Muscle layer of colon (tissue), 2 donors: Measurements from ENCODE around the gene PRDM11.

Experiments
- H3K27ac ChIP-seq: one replicate; pipeline ENCODE4 v1.7.0; 2013; ENCODE audit warnings: low read depth, mild to moderate bottlenecking, low read length, moderate library complexity
- H3K27me3 ChIP-seq, 2 donors: one replicate each; pipeline ENCODE4 v1.7.0; 2013; ENCODE audit warnings: low read length in 2 of 2, mild to moderate bottlenecking in 2 of 2; ENCODE audit not compliant: insufficient read depth in 2 of 2, control insufficient read depth in 1 of 2
- H3K36me3 ChIP-seq: one replicate; pipeline ENCODE4 v1.7.0; 2013; ENCODE audit warnings: mild to moderate bottlenecking, low read length; ENCODE audit not compliant: insufficient read depth
- H3K4me1 ChIP-seq: one replicate; pipeline ENCODE4 v1.7.0; 2013; ENCODE audit warnings: mild to moderate bottlenecking, low read length; ENCODE audit not compliant: insufficient read depth
- H3K4me3 ChIP-seq, 2 donors: one replicate each; pipeline ENCODE4 v1.7.0; 2013; ENCODE audit warnings: low read length in 2 of 2, low read depth in 1 of 2, mild to moderate bottlenecking in 1 of 2, moderate library complexity in 1 of 2
- H3K9ac ChIP-seq: one replicate; pipeline ENCODE4 v1.7.0; 2013; ENCODE audit warnings: low read length
- H3K9me3 ChIP-seq: one replicate; pipeline ENCODE4 v1.7.0; 2013; ENCODE audit warnings: mild to moderate bottlenecking, low read length
- donor health status: abdominal sarcoma.
- donor health status: Adenocarcinoma of cecum.

Gene PRDM11

GRCh38 chr11:45217991-45218390 is 71.6 kb downstream of the PRDM11 start:
- Histone ChIP-seq H3K9me3 (no peaks in the 10 kb centered on the region), H3K36me3 (peaks cover 25% of the 10 kb centered on the region), H3K9ac (no peak overlapping the region), H3K4me3 (no peak overlapping the region), H3K27me3 (no peaks in the 10 kb centered on the region), H3K4me1 (no peaks in the 10 kb centered on the region), H3K27ac (no peak overlapping the region)

DNA sequence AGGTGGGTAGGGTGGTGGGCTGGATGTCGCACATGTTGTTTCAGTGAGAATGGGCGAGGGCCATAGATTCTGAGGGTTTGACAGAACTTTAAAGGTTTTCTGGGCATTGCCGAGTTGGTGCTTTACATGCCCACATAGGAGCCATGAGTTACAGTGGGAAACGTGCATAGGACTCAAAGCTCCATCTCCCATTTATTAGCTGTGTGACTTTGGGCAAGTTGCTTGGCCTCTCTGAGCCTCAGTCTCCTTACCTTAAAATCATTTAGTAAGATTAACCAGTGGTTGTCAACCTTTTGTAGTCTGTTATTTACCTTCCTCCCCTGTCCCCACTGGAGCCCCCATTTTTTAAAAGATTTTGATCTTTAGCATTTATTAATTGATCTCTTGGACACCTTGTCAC is 72.3 kb downstream of the PRDM11 start:
- H3K27me3 ChIP-seq = no peaks in the 10 kb centered on the region
- no peak overlapping the region for H3K9ac ChIP-seq
- no peak overlapping the region for H3K27ac ChIP-seq
- no peak overlapping the region for H3K4me3 ChIP-seq
- no peaks in the 10 kb centered on the region for H3K4me1 ChIP-seq
- peaks cover 23% of the 10 kb centered on the region for H3K36me3 ChIP-seq
- H3K9me3 ChIP-seq = no peaks in the 10 kb centered on the region

GRCh38 chr11:45219411-45219810 is 73.0 kb downstream of the PRDM11 start:
- Histone ChIP-seq H3K9me3 (no peaks in the 10 kb centered on the region), H3K36me3 (peaks cover 26% of the 10 kb centered on the region), H3K27ac (no peak overlapping the region), H3K27me3 (no peaks in the 10 kb centered on the region), H3K4me1 (no peaks in the 10 kb centered on the region), H3K9ac (no peak overlapping the region), H3K4me3 (no peak overlapping the region)

DNA sequence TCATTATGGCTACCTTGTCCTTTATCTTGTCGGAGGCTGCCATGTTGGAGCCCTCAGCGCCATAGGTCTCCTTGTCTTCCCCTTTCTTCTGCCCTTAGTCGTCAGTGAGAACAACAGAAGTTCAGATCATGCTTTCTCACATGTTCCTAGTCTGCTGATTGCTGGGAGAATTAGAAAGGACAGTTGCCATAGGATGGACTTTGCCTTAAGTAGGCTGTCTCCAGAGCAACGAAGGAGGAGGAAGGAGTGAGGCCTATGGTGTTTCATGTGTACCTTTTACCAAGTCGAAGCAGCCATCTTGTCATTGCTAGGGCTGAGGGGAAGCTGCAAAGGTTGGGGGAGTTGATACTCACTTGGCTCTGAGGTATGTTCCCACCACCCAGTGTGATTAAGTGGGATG is 77.1 kb downstream of the PRDM11 start:
- peaks cover 48% of the 10 kb centered on the region for H3K36me3 ChIP-seq
- no peaks in the 10 kb centered on the region for H3K4me1 ChIP-seq
- H3K27me3 ChIP-seq = no peaks in the 10 kb centered on the region
- no peak overlapping the region for H3K9ac ChIP-seq
- H3K9me3 ChIP-seq = no peaks in the 10 kb centered on the region
- no peak overlapping the region for H3K4me3 ChIP-seq
- no peak overlapping the region for H3K27ac ChIP-seq

GRCh38 chr11:45224766-45225165 is 78.3 kb downstream of the PRDM11 start:
- H3K36me3 ChIP-seq = peaks cover 46% of the 10 kb centered on the region
- no peaks in the 10 kb centered on the region for H3K4me1 ChIP-seq

DNA sequence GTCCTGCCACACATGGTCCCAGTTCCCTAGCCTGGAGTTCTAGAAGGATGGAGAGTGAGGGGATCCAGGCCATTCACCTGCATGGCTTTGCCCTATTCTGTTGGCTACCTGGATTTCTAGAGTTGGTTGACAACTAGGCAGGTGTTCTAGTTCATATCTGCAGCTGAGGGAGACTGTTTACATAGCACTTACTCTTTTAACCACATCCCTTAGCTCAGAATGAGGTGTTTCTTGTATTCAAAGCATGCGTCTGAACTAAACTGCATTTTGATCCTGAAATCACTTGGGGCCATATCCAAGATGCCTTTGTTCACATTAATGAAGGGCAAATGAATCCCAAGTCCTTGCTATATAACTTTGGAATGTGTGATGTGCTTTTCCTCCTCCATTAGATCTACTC is 78.8 kb downstream of the PRDM11 start:
- no peaks in the 10 kb centered on the region for H3K4me1 ChIP-seq
- H3K9ac ChIP-seq = no peak overlapping the region
- peaks cover 41% of the 10 kb centered on the region for H3K36me3 ChIP-seq
- H3K27me3 ChIP-seq = no peaks in the 10 kb centered on the region
- H3K9me3 ChIP-seq = no peaks in the 10 kb centered on the region
- no peak overlapping the region for H3K27ac ChIP-seq
- no peak overlapping the region for H3K4me3 ChIP-seq

More at GRCh38 chr11:45224766-45225165, 78.3 kb downstream of the PRDM11 start:
- no peak overlapping the region for H3K27ac ChIP-seq
- H3K27me3 ChIP-seq = no peaks in the 10 kb centered on the region
- H3K9me3 ChIP-seq = no peaks in the 10 kb centered on the region
- no peak overlapping the region for H3K4me3 ChIP-seq
- no peak overlapping the region for H3K9ac ChIP-seq

DNA sequence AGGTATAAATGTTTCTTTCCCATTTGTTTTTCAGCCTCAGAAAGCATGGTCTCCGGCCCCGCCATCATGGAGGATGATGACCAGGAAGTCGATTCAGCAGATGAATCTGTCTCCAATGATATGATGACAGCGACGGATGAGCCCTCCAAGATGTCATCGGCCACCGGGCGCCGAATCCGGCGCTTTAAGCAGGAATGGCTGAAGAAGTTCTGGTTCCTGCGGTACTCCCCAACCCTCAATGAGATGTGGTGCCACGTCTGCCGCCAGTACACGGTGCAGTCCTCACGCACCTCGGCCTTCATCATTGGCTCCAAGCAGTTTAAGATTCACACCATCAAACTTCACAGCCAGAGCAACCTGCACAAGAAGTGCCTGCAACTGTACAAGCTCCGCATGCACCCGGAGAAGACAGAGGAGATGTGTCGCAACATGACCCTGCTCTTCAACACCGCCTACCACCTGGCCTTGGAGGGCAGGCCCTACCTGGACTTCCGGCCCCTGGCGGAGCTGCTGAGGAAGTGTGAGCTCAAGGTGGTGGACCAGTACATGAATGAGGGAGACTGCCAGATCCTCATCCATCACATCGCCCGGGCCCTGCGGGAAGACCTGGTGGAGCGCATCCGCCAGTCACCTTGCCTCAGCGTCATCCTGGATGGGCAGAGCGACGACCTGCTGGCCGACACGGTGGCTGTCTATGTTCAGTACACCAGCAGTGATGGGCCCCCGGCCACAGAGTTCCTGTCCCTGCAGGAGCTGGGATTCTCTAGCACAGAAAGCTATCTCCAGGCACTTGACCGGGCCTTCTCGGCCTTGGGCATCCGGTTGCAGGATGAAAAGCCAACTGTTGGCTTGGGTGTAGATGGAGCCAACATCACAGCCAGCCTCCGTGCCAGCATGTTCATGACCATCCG is 79.8 kb downstream of the PRDM11 start:
- Histone ChIP-seq H3K27ac (no peak overlapping the region), H3K4me3 (no peak overlapping the region), H3K27me3 (no peaks in the 10 kb centered on the region), H3K9me3 (no peaks in the 10 kb centered on the region), H3K4me1 (no peaks in the 10 kb centered on the region), H3K9ac (no peak overlapping the region), H3K36me3 (peaks cover 33% of the 10 kb centered on the region)

- H3K9ac ChIP-seq = no peak overlapping the region
- no peak overlapping the region for H3K4me3 ChIP-seq
- no peak overlapping the region for H3K27ac ChIP-seq
- H3K9me3 ChIP-seq = no peaks in the 10 kb centered on the region
- H3K27me3 ChIP-seq = no peaks in the 10 kb centered on the region
- H3K4me1 ChIP-seq = no peaks in the 10 kb centered on the region
- peaks cover 33% of the 10 kb centered on the region for H3K36me3 ChIP-seq
Measured at GRCh38 chr11:45226901-45227300, 80.5 kb downstream of the PRDM11 start.

- peaks cover 25% of the 10 kb centered on the region for H3K36me3 ChIP-seq
- H3K4me1 ChIP-seq = no peaks in the 10 kb centered on the region
- H3K9me3 ChIP-seq = no peaks in the 10 kb centered on the region
- H3K4me3 ChIP-seq = no peak overlapping the region
- no peaks in the 10 kb centered on the region for H3K27me3 ChIP-seq
- no peak overlapping the region for H3K27ac ChIP-seq
- no peak overlapping the region for H3K9ac ChIP-seq
Measured at GRCh38 chr11:45227836-45228235, 81.4 kb downstream of the PRDM11 start.

GRCh38 chr11:45229401-45230020 is 83.1 kb downstream of the PRDM11 start:
- peaks cover 20% of the 10 kb centered on the region for H3K36me3 ChIP-seq
- H3K4me3 ChIP-seq = no peak overlapping the region
- no peaks in the 10 kb centered on the region for H3K27me3 ChIP-seq
- H3K9me3 ChIP-seq = no peaks in the 10 kb centered on the region
- H3K9ac ChIP-seq = no peak overlapping the region
- no peak overlapping the region for H3K27ac ChIP-seq
- no peaks in the 10 kb centered on the region for H3K4me1 ChIP-seq

- Histone ChIP-seq H3K36me3 (peaks cover under 1% of the 10 kb centered on the region), H3K9me3 (no peaks in the 10 kb centered on the region), H3K4me1 (no peaks in the 10 kb centered on the region), H3K27ac (no peak overlapping the region), H3K4me3 (no peak overlapping the region), H3K9ac (no peak overlapping the region), H3K27me3 (peaks cover 0 to 1% of the 10 kb centered on the region in 2 donors)
Measured at GRCh38 chr11:45232341-45233080, 86.1 kb downstream of the PRDM11 start.
